Testis (tissue), 3 donors: Measurements from ENCODE around the gene SLC2A14. TPM values are rescaled to one million over a fixed set of nuclear protein-coding genes. Genes with fewer than 3 reads are reported as not detected.
"Not testable (repeated sequence)": the region's sequence is repeated elsewhere in the genome, so short reads cannot be mapped to it uniquely, and the experiment has no call there.

Experiments
- DNase-seq: peaks from one replicate; pipeline ENCODE4 v3.0.0-alpha.2; 2019
- H3K27ac ChIP-seq, 2 donors: fragments of 200-600 bp; sonication (generic); one replicate each; pipeline ENCODE4 v1.5.1; 2019
- H3K27me3 ChIP-seq: fragments of 200-600 bp; sonication (generic); one replicate; pipeline ENCODE4 v1.5.1; 2019
- H3K36me3 ChIP-seq: fragments of 200-600 bp; sonication (generic); one replicate; pipeline ENCODE4 v1.5.1; 2017; ENCODE audit warnings: low read depth; ENCODE audit errors: missing control alignments
- H3K4me1 ChIP-seq: fragments of 200-600 bp; sonication (generic); one replicate; pipeline ENCODE4 v1.5.1; 2019
- H3K4me3 ChIP-seq, 2 donors: fragments of 200-600 bp; sonication (generic); one replicate each; pipeline ENCODE4 v1.5.1; 2017 to 2019
- H3K9me3 ChIP-seq: fragments of 200-600 bp; sonication (generic); one replicate; pipeline ENCODE4 v1.5.1; 2017
- POLR2A ChIP-seq: fragments of 450-650 bp; IDR thresholded peaks from one replicate; pipeline ENCODE4 v1.6.1; 2017; ENCODE audit warnings: antibody characterized with exemption, mild to moderate bottlenecking, moderate library complexity
- WGBS, 2 donors: methylation state at CpG; one replicate each; pipeline ENCODE4 v1.1.5; 2018; 5-methylcytosine and 5-hydroxymethylcytosine counted together
- intact Hi-C: fragments of 100-400 bp; cut with DNase I; formaldehyde crosslinking; loops from one replicate; pipeline ENCODE4 v1.15.1; 2023; ENCODE audit warnings: low total_unique reads
- polyA plus RNA-seq: library from polyadenylated mRNA; stranded (reverse); fragments of 350-450 nt; fragmentation: Illumina TruSeq; extraction: RNeasy Lipid Tissue Mini Kit (QIAGEN cat#74804); gene quantifications from one replicate; pipeline ENCODE4 v1.2.3, GENCODE V29; 2014; ENCODE audit warnings: low read depth, low replicate concordance; ENCODE audit not compliant: insufficient read depth
- total RNA-seq, 2 donors: library from RNA; depleted of rRNA; stranded (reverse); fragments of >200 nt; gene quantifications; one replicate each; pipeline ENCODE4 v1.2.3, GENCODE V29; 2016
- TF ChIP-seq, protein P1 (sequence below), 3 experiments: fragments of 450-650 bp in 2 of 3; fragments of 200-600 bp in 1 of 3; sonication (generic) in 1 of 3; IDR thresholded peaks; one replicate each; pipeline ENCODE4 v1.5.1; 2016 to 2019; ENCODE audit warnings: antibody characterized with exemption in 3 of 3, mild to moderate bottlenecking in 2 of 3, moderate library complexity in 1 of 3

Gene SLC2A14
- total and polyA plus RNA-seq, 3 donors from 2014 or later = 51.5 to 203 (median 54.3) TPM

DNA sequence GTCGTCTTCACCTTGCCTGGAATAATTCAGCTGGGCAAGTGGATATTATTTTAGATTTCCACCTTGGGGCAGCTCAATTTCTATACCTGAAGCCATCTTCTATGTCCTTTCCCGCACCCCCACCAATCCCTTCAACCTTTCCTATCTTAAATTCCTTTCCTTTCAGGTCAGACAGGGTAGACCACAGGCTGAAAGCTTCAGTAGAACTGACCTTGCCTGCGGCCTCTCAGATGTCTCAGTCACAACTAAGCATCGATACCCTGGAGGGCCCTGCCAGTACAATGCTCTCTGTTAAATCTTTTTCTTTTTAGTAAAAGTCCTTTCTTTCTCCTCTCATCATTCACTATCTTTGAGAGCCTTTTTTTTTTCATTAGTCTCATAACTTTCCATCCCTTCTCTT is 38.9 kb downstream of the SLC2A14 start:
- DNase-seq = no peak
- no peaks in the 10 kb centered on the region for H3K9me3 ChIP-seq
- intact Hi-C loops = no loop called here
- no peak for TF ChIP-seq POLR2A
- TF ChIP-seq, protein P1, sequence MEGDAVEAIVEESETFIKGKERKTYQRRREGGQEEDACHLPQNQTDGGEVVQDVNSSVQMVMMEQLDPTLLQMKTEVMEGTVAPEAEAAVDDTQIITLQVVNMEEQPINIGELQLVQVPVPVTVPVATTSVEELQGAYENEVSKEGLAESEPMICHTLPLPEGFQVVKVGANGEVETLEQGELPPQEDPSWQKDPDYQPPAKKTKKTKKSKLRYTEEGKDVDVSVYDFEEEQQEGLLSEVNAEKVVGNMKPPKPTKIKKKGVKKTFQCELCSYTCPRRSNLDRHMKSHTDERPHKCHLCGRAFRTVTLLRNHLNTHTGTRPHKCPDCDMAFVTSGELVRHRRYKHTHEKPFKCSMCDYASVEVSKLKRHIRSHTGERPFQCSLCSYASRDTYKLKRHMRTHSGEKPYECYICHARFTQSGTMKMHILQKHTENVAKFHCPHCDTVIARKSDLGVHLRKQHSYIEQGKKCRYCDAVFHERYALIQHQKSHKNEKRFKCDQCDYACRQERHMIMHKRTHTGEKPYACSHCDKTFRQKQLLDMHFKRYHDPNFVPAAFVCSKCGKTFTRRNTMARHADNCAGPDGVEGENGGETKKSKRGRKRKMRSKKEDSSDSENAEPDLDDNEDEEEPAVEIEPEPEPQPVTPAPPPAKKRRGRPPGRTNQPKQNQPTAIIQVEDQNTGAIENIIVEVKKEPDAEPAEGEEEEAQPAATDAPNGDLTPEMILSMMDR (IDR thresholded peaks at IDR 0.05) = no peak
- H3K36me3 ChIP-seq = no peaks in the 10 kb centered on the region
- H3K4me1 ChIP-seq = no peaks in the 10 kb centered on the region
- no peaks in the 10 kb centered on the region for H3K27me3 ChIP-seq
- no peak overlapping the region for H3K4me3 ChIP-seq
- no peak overlapping the region for H3K27ac ChIP-seq
- WGBS, 2 donors = 75 to 85% methylated on average over 4 of the region's 4 CpGs

DNA sequence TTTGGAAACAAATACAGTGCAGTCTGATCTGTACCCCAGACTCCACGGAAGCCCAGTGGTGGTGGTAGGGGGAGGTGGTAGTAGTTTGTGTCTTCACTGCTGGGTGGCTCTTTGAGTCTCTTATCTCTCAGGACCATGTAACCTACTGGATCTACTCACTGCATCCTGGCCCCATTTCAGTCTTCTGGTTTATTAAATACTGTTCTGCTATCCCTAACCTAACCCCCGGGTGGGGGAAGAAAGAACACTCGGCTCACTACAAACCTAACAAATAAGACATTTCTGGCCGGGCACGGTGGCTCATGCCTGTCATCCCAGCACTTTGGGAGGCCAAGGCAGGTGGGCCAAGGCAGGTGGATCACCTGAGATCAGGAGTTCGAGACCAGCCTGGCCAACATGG is 39.5 kb downstream of the SLC2A14 start:
- 78 to 85% methylated on average over 6 of the region's 6 CpGs for WGBS, 2 donors
- H3K27ac ChIP-seq, H3K4me1 ChIP-seq, intact Hi-C loops, H3K4me3 ChIP-seq, H3K27me3 ChIP-seq, H3K36me3 ChIP-seq, DNase-seq, H3K9me3 ChIP-seq: not testable (repeated sequence)

DNA sequence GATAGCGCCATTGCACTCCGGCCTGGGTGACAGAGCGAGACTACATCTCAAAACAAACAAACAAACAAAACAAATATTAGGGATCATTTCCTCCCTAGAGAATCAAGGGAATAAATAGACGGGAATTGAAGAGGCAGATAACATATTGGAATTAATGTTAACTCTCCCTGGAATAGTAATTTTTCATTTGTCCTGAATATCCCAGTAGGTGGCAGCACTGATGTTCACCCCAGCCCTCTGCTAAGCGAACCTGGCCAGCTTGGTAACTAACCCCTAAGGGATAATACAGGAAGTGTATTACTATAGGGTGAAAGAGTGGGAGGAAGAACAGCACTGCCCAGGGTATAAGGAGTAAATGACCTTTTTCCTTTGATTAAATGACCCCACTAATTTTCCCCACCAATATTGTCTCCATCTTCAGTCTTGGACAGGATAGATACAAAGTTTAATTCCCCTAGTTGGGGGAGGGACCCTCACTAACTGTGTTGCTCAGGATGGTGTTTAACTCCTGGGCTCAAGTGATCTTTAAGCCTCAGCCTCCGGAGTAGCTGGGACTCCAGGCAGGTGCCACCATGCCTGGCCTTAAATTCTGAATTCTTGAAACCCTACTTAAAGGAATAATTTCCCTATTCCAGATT is 40.5 kb downstream of the SLC2A14 start:
- peak; percentile 47 for DNase-seq
- intact Hi-C loops = no loop called here
- Histone ChIP-seq H3K27ac (no peak overlapping the region), H3K36me3 (no peaks in the 10 kb centered on the region), H3K4me3 (no peak overlapping the region), H3K9me3 (no peaks in the 10 kb centered on the region), H3K4me1 (no peaks in the 10 kb centered on the region), H3K27me3 (no peaks in the 10 kb centered on the region)
- WGBS, 2 donors = 53 to 54% methylated on average over 6 of the region's 6 CpGs
- TF ChIP-seq POLR2A = no peak
- TF ChIP-seq, protein P1 (IDR thresholded peaks at IDR 0.05) = peak in 2 of 3 experiments; percentile 40 to 47

DNA sequence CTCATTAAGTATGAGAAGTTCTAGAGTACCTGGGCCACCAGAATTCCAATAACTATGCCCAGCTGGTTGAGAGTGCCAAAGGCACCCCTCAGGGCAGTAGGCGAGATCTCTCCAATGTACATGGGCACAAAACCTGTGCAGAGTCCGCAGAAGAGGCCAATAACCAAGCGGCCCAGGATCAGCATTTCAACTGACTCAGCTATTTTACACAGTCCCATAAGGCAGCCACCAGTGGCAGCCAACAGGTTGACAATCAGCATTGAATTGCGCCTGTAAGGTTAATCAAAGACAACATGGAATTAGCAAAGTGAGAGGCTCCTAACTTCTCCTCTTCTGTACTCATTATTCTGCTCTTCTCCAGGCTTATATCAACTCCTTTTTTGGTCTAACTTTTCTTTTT is 43.0 kb downstream of the SLC2A14 start:
- H3K27ac ChIP-seq, DNase-seq, H3K9me3 ChIP-seq, H3K4me3 ChIP-seq, H3K4me1 ChIP-seq, H3K36me3 ChIP-seq, intact Hi-C loops, H3K27me3 ChIP-seq: not testable (repeated sequence)
- 95 to 96% methylated on average over 4 of the region's 4 CpGs for WGBS, 2 donors

DNA sequence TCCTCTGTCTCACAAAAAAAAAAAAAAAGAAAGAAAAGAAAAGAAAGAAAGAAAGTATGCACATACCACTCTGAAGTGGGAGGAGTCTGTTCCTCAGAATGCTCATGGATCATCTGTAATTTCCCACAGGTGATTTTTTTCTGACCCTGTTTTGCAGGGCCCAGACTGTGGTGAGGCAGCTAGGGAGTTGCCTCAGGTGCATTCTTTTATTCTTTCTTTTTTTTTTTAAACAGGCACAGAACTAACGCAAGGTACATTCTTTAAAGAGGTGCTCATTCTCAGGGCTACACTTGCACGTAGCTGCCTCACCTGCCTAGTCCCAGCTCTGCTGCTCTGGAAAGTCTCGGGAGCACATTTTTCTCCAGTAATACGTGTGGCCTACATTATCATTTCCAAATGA is 47.0 kb downstream of the SLC2A14 start:
- H3K9me3 ChIP-seq, H3K4me1 ChIP-seq, DNase-seq, H3K27ac ChIP-seq, H3K4me3 ChIP-seq, H3K27me3 ChIP-seq, intact Hi-C loops, H3K36me3 ChIP-seq: not testable (repeated sequence)
- WGBS, 2 donors = 85 to 94% methylated on average over 3 to 4 of the region's 4 CpGs

DNA sequence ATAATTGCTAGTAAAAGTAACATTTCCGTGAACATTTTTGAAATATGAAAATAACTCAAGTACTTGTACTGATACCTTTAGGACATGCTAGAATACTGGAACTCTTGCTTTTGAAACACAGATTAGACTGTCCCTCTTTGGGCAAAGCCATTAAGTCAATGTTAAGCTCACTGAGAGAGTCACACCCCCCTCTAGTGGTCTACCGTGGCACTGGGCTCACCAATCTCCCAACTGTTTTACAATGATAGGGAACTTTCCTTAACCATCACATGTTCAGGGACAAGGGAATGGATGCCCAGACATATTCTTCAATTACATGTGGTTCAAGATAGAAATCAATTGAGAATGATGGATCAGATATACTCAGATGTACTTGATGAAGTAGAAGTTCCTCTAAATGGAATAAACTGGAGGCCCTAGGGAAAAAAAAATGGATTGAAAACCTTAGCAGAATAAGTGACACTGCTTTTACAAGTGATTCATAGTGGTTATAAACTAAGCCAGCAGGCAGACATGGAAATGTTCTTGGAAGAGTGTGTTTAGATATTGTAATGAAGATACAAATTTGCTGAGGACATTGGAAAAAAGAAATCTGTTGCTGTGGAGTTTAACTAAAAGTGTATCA is 65.7 kb downstream of the SLC2A14 start:
- intact Hi-C loops = no loop called here
- peak; percentile 85 for DNase-seq
- WGBS, 2 donors = 15 to 24% methylated on average over 2 of the region's 2 CpGs
- H3K27ac ChIP-seq = no peak overlapping the region
- no peaks in the 10 kb centered on the region for H3K36me3 ChIP-seq
- H3K27me3 ChIP-seq = no peaks in the 10 kb centered on the region
- no peaks in the 10 kb centered on the region for H3K9me3 ChIP-seq
- H3K4me3 ChIP-seq = no peak overlapping the region
- TF ChIP-seq, protein P1 (IDR thresholded peaks at IDR 0.05) = peak; percentile 48 to 84 (median 69)
- no peak for TF ChIP-seq POLR2A
- no peaks in the 10 kb centered on the region for H3K4me1 ChIP-seq

DNA sequence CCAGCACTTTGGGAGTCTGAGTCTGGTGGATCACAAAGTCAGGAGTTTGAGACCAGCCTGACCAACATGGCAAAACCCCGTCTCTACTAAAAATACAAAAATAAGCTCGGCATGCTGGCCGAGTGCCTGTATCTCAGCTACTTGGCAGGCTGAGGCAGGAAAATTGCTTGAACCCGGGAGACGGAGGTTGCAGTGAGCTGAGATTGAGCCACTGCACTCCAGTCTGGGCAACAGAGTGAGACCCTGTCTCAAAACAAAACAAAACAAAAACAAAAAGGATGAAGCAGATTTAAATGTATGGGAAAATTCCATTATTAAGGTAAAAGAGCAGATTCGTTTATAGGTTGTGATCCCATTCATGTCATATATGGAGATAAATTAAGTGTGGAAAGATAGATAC is 66.4 kb downstream of the SLC2A14 start:
- H3K9me3 ChIP-seq, H3K36me3 ChIP-seq, DNase-seq, H3K27me3 ChIP-seq, H3K4me1 ChIP-seq, intact Hi-C loops, H3K4me3 ChIP-seq, H3K27ac ChIP-seq: not testable (repeated sequence)
- 58 to 68% methylated on average over 6 of the region's 6 CpGs for WGBS, 2 donors
